Epithelial cell of proximal tubule (primary cell): ENCODE measurements around the gene LZIC. TPM values are rescaled to one million over a fixed set of nuclear protein-coding genes. Genes with fewer than 3 reads are reported as not detected.

Source experiments
- DNase-seq: peaks from one replicate; pipeline ENCODE4 v3.0.0-alpha.2; 2011; ENCODE audit warnings: low read depth
- H3K4me3 ChIP-seq: 2 replicates; pipeline ENCODE4 v1.5.1; 2011; ENCODE audit warnings: low read depth, mild to moderate bottlenecking, low read length
- CTCF ChIP-seq: conservative IDR thresholded peaks from 2 replicates; pipeline ENCODE4 v1.5.1; 2012; ENCODE audit warnings: low read depth, mild to moderate bottlenecking, low read length
- total RNA-seq: library from RNA; depleted of rRNA; stranded (reverse); fragments of >200 nt; gene quantifications from 2 replicates; pipeline ENCODE4 v1.2.3, GENCODE V29; 2015

Gene LZIC
- total RNA-seq, 1 donor from 2014 or later: 20.6 TPM

GRCh38 chr1:9960706-9961562, 17.7 kb upstream of the LZIC start:
- TF ChIP-seq CTCF: no peak
- DNase-seq: no peak
- no peak overlapping the region for H3K4me3 ChIP-seq

DNA sequence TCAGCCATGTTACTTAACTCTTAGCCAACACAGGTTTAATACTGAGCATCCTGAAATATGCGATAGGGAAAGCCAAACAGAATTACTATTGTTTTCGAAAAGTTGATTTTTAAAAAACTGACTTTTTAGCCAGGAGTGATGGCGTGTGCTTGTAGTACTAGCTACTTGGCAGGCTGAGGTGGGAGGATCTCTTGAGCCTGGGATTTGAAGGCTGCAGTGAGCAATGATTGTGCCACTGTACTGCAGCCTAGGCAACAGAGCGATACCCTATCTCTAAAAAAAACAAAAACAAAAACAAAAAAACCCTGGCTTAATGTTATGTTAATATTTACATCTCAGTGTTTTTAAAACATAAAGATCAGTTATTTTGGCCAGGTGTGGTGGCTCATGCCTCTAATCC, 16.8 kb upstream of the LZIC start:
- TF ChIP-seq CTCF: no peak
- DNase-seq: no peak
- no peak overlapping the region for H3K4me3 ChIP-seq

- no peak for DNase-seq
- H3K4me3 ChIP-seq: no peak overlapping the region
- TF ChIP-seq CTCF: no peak
Measured at GRCh38 chr1:9957726-9958125, 14.5 kb upstream of the LZIC start.

DNA sequence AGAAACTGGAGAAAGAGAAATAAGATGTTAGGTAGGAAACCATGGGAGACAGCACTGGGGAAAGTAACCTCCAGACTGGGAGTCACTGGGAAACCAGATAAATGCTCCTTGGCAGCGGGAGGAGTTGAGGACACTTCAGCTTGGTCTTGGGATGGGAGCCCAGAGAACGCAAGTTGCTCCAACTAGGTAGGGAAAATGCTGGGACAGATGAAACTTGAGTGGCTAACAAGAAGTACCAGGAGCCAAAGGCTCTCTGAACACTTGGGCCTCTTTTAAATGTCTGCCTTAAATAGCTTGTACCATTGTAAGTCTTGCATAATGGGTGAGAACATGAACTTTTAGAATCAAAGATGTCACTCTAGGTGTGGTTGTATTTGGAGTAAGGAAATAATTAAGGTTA, 3.1 kb upstream of the LZIC start:
- no peak for DNase-seq
- H3K4me3 ChIP-seq: no peak overlapping the region
- TF ChIP-seq CTCF: no peak

- peak overlapping the region; percentile 98 for H3K4me3 ChIP-seq
- peak; percentile 16 for DNase-seq
- TF ChIP-seq CTCF: peak; percentile 58
Measured at GRCh38 chr1:9942399-9942938, 722 bp downstream of the LZIC start.

DNA sequence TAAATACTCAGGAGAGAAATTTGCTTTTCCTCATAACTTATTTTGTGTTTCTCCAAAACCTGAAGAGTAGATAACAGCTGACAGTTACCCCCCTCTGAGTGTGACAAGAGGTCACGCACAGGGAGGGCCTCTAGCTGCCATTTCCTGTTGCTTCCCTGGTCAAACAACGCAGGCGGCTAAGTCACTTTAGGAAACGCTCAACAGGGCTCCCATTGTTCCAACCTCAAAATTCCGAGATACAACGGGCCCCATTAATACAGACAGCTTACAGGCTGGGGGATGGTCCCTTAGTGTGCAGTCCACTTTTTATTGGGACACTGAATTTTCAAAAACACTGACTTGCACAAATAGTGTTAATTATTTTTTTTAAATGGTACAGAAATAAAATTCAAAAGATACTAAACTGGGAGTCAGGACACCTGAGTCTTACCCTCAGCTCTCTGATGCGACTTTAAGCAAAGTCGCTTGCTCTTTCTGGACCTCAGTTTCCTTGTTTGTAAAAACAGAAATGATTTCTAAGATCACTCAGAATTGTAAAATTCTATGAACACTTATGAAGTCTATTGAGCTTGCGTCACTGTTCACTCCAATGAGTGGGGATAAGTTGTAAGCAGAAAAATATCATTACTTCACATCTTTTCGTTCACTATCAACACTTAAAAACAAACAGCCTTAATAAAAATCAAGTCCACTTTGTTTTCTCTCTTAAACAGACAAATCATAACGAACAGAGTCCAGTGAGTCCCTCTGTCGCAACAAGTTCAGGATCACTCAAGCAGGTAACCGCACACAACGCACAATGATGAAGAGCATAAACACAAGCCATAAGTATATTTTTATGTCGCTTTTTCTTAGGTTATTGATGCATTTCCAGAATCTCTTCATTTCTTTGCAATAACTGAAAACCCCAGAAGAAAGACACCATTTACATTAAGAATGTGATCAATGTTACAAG, 13.5 kb downstream of the LZIC start:
- TF ChIP-seq CTCF: no peak
- no peak for DNase-seq
- H3K4me3 ChIP-seq: no peak overlapping the region
